ENCODE data around the gene USP3.

The USP3 gene

GRCh38 chr15:63495343-63495742, 9.1 kb upstream of the USP3 start:
- Histone ChIP-seq H3K4me2 (ENCODE audit: low read length) (no peak overlapping the region), H4K91ac (ENCODE audit: low read depth, low read length) (no peak overlapping the region), H2BK5ac (ENCODE audit: low read depth, low read length, poor library complexity) (no peak overlapping the region), H3K27me3 (ENCODE audit: insufficient read depth, low read length) (no peaks in the 10 kb centered on the region), H3K9me3 (ENCODE audit: insufficient read depth, low read depth, low read length) (no peaks in the 10 kb centered on the region), H4K8ac (ENCODE audit: low read depth, low read length) (no peak overlapping the region), H3K18ac (ENCODE audit: low read length) (no peak overlapping the region), H3K4ac (ENCODE audit: low read depth, low read length) (no peak overlapping the region), H3K4me3 (ENCODE audit: low read depth, low read length) (no peak overlapping the region), H4K12ac (ENCODE audit: low read depth, low read length) (no peak overlapping the region), H2AK5ac (ENCODE audit: low read length) (no peak overlapping the region), H3K23ac (ENCODE audit: low read length) (no peak overlapping the region), H3K9ac (ENCODE audit: low read length) (no peak overlapping the region), H3K79me1 (ENCODE audit: low read length) (no peaks in the 10 kb centered on the region), H2BK120ac (ENCODE audit: insufficient read depth, low read length, poor library complexity) (no peak overlapping the region), H3K79me2 (ENCODE audit: control insufficient read depth, insufficient read depth, low read length, poor library complexity) (no peaks in the 10 kb centered on the region), H3K14ac (ENCODE audit: low read length) (no peak overlapping the region), H3K27ac (ENCODE audit: low read depth, low read length) (no peak overlapping the region), H3K4me1 (ENCODE audit: control insufficient read depth in 1 of 2, insufficient read depth in 2 of 2, low read length in 2 of 2) (peaks cover 0 to 4% of the 10 kb centered on the region in 2 experiments), H2AFZ (ENCODE audit: insufficient read depth, low read length, poor library complexity) (no peak overlapping the region), H2BK12ac (ENCODE audit: low read length) (no peak overlapping the region), H3K36me3 (ENCODE audit: control insufficient read depth in 1 of 2, insufficient read depth in 2 of 2, low read length in 2 of 2) (no peaks in the 10 kb centered on the region)
- whole genome bisulfite sequencing (ENCODE audit: extremely low coverage, insufficient coverage, insufficient read length): no CpG with 5 or more reads among the region's 1 CpG
- no peak for DNase-seq

GRCh38 chr15:63495780-63496488, 8.5 kb upstream of the USP3 start:
- Histone ChIP-seq H2BK12ac (ENCODE audit: low read length) (no peak overlapping the region), H4K8ac (ENCODE audit: low read depth, low read length) (no peak overlapping the region), H3K4me2 (ENCODE audit: low read length) (no peak overlapping the region), H3K4ac (ENCODE audit: low read depth, low read length) (no peak overlapping the region), H2BK120ac (ENCODE audit: insufficient read depth, low read length, poor library complexity) (no peak overlapping the region), H3K79me1 (ENCODE audit: low read length) (no peaks in the 10 kb centered on the region), H3K23ac (ENCODE audit: low read length) (no peak overlapping the region), H3K18ac (ENCODE audit: low read length) (no peak overlapping the region), H2AK5ac (ENCODE audit: low read length) (no peak overlapping the region), H3K4me3 (ENCODE audit: low read depth, low read length) (no peak overlapping the region), H2BK5ac (ENCODE audit: low read depth, low read length, poor library complexity) (no peak overlapping the region), H3K9me3 (ENCODE audit: insufficient read depth, low read depth, low read length) (no peaks in the 10 kb centered on the region), H3K4me1 (ENCODE audit: control insufficient read depth in 1 of 2, insufficient read depth in 2 of 2, low read length in 2 of 2) (peaks cover 0 to 4% of the 10 kb centered on the region in 2 experiments), H3K27ac (ENCODE audit: low read depth, low read length) (no peak overlapping the region), H2AFZ (ENCODE audit: insufficient read depth, low read length, poor library complexity) (no peak overlapping the region), H3K14ac (ENCODE audit: low read length) (no peak overlapping the region), H4K12ac (ENCODE audit: low read depth, low read length) (no peak overlapping the region), H3K36me3 (ENCODE audit: control insufficient read depth in 1 of 2, insufficient read depth in 2 of 2, low read length in 2 of 2) (no peaks in the 10 kb centered on the region), H3K27me3 (ENCODE audit: insufficient read depth, low read length) (no peaks in the 10 kb centered on the region), H3K9ac (ENCODE audit: low read length) (no peak overlapping the region), H3K79me2 (ENCODE audit: control insufficient read depth, insufficient read depth, low read length, poor library complexity) (no peaks in the 10 kb centered on the region), H4K91ac (ENCODE audit: low read depth, low read length) (no peak overlapping the region)
- no CpG with 5 or more reads among the region's 5 CpGs for WGBS (ENCODE audit: extremely low coverage, insufficient coverage, insufficient read length)
- no peak for DNase-seq

GRCh38 chr15:63497642-63498467, 6.5 kb upstream of the USP3 start:
- Histone ChIP-seq H3K36me3 (ENCODE audit: control insufficient read depth in 1 of 2, insufficient read depth in 2 of 2, low read length in 2 of 2) (no peaks in the 10 kb centered on the region), H3K27me3 (ENCODE audit: insufficient read depth, low read length) (no peaks in the 10 kb centered on the region), H3K9ac (ENCODE audit: low read length) (no peak overlapping the region), H2AK5ac (ENCODE audit: low read length) (no peak overlapping the region), H3K14ac (ENCODE audit: low read length) (no peak overlapping the region), H4K8ac (ENCODE audit: low read depth, low read length) (no peak overlapping the region), H3K4me1 (ENCODE audit: control insufficient read depth in 1 of 2, insufficient read depth in 2 of 2, low read length in 2 of 2) (peaks cover 3 to 11% of the 10 kb centered on the region in 2 experiments), H3K4me2 (ENCODE audit: low read length) (no peak overlapping the region), H3K18ac (ENCODE audit: low read length) (no peak overlapping the region), H4K91ac (ENCODE audit: low read depth, low read length) (no peak overlapping the region), H3K79me1 (ENCODE audit: low read length) (peaks cover under 1% of the 10 kb centered on the region), H4K12ac (ENCODE audit: low read depth, low read length) (no peak overlapping the region), H3K27ac (ENCODE audit: low read depth, low read length) (no peak overlapping the region), H3K4ac (ENCODE audit: low read depth, low read length) (no peak overlapping the region), H2BK5ac (ENCODE audit: low read depth, low read length, poor library complexity) (no peak overlapping the region), H3K9me3 (ENCODE audit: insufficient read depth, low read depth, low read length) (no peaks in the 10 kb centered on the region), H3K79me2 (ENCODE audit: control insufficient read depth, insufficient read depth, low read length, poor library complexity) (no peaks in the 10 kb centered on the region), H2BK12ac (ENCODE audit: low read length) (no peak overlapping the region), H3K4me3 (ENCODE audit: low read depth, low read length) (no peak overlapping the region), H3K23ac (ENCODE audit: low read length) (no peak overlapping the region), H2AFZ (ENCODE audit: insufficient read depth, low read length, poor library complexity) (no peak overlapping the region), H2BK120ac (ENCODE audit: insufficient read depth, low read length, poor library complexity) (no peak overlapping the region)
- WGBS (ENCODE audit: extremely low coverage, insufficient coverage, insufficient read length): no CpG with 5 or more reads among the region's 8 CpGs
- DNase-seq: no peak

- Histone ChIP-seq H2BK120ac (ENCODE audit: insufficient read depth, low read length, poor library complexity) (no peak overlapping the region), H3K4me3 (ENCODE audit: low read depth, low read length) (no peak overlapping the region), H3K9ac (ENCODE audit: low read length) (no peak overlapping the region), H3K4me2 (ENCODE audit: low read length) (no peak overlapping the region), H4K8ac (ENCODE audit: low read depth, low read length) (no peak overlapping the region), H4K91ac (ENCODE audit: low read depth, low read length) (no peak overlapping the region), H3K23ac (ENCODE audit: low read length) (no peak overlapping the region), H2BK12ac (ENCODE audit: low read length) (no peak overlapping the region), H2AK5ac (ENCODE audit: low read length) (no peak overlapping the region), H2AFZ (ENCODE audit: insufficient read depth, low read length, poor library complexity) (no peak overlapping the region), H3K36me3 (ENCODE audit: control insufficient read depth in 1 of 2, insufficient read depth in 2 of 2, low read length in 2 of 2) (no peaks in the 10 kb centered on the region), H3K79me2 (ENCODE audit: control insufficient read depth, insufficient read depth, low read length, poor library complexity) (peaks cover 3% of the 10 kb centered on the region), H4K12ac (ENCODE audit: low read depth, low read length) (no peak overlapping the region), H3K9me3 (ENCODE audit: insufficient read depth, low read depth, low read length) (no peaks in the 10 kb centered on the region), H3K79me1 (ENCODE audit: low read length) (peaks cover 12% of the 10 kb centered on the region), H3K4ac (ENCODE audit: low read depth, low read length) (no peak overlapping the region), H2BK5ac (ENCODE audit: low read depth, low read length, poor library complexity) (no peak overlapping the region), H3K18ac (ENCODE audit: low read length) (no peak overlapping the region), H3K27me3 (ENCODE audit: insufficient read depth, low read length) (no peaks in the 10 kb centered on the region), H3K27ac (ENCODE audit: low read depth, low read length) (no peak overlapping the region), H3K4me1 (ENCODE audit: control insufficient read depth in 1 of 2, insufficient read depth in 2 of 2, low read length in 2 of 2) (peaks cover 3 to 18% of the 10 kb centered on the region in 2 experiments), H3K14ac (ENCODE audit: low read length) (no peak overlapping the region)
- no CpG with 5 or more reads among the region's 6 CpGs for WGBS (ENCODE audit: extremely low coverage, insufficient coverage, insufficient read length)
- no peak for DNase-seq
Measured at GRCh38 chr15:63499175-63499549, 5.2 kb upstream of the USP3 start.
